HFF-Myc (cell line): Measurements from ENCODE around the gene SPATA13.

Experiments
- DNase-seq: peaks from one replicate; pipeline ENCODE4 v3.0.0-alpha.2; 2011; ENCODE audit warnings: low read depth; ENCODE audit errors: extremely low read depth
- H3K4me3 ChIP-seq: replicated peaks from 2 replicates; pipeline ENCODE4 v1.5.1; 2011; ENCODE audit warnings: low read depth, mild to moderate bottlenecking, control low read depth, low read length
- CTCF ChIP-seq: IDR thresholded peaks from 2 replicates; pipeline ENCODE4 v1.5.1; 2012; ENCODE audit warnings: mild to moderate bottlenecking, low read depth, low read length, control low read depth; ENCODE audit errors: missing control alignments

Gene SPATA13

GRCh38 chr13:24165746-24166145 lies 5.2 kb downstream of the SPATA13 start:
- peak; percentile 52 for DNase-seq
- H3K4me3 ChIP-seq: no peak overlapping the region
- no peak for TF ChIP-seq CTCF

- no peak for DNase-seq
- TF ChIP-seq CTCF: no peak
- no peak overlapping the region for H3K4me3 ChIP-seq
Measured at GRCh38 chr13:24166561-24166960, 6.0 kb downstream of the SPATA13 start.

GRCh38 chr13:24167666-24168391 lies 7.3 kb downstream of the SPATA13 start:
- no peak overlapping the region for H3K4me3 ChIP-seq
- no peak for DNase-seq
- TF ChIP-seq CTCF: no peak

GRCh38 chr13:24168392-24168750 lies 7.9 kb downstream of the SPATA13 start:
- DNase-seq: no peak
- TF ChIP-seq CTCF: no peak
- no peak overlapping the region for H3K4me3 ChIP-seq

GRCh38 chr13:24168979-24169378 lies 8.5 kb downstream of the SPATA13 start:
- no peak overlapping the region for H3K4me3 ChIP-seq
- TF ChIP-seq CTCF: no peak
- DNase-seq: no peak

GRCh38 chr13:24172071-24172470 lies 11.6 kb downstream of the SPATA13 start:
- no peak for TF ChIP-seq CTCF
- no peak overlapping the region for H3K4me3 ChIP-seq
- no peak for DNase-seq

- H3K4me3 ChIP-seq: no peak overlapping the region
- TF ChIP-seq CTCF: no peak
- DNase-seq: no peak
Measured at GRCh38 chr13:24173795-24174194, 13.3 kb downstream of the SPATA13 start.
